Heart right ventricle (tissue), 16 donors: Measurements from ENCODE around the gene IL1R1. TPM values are rescaled to one million over a fixed set of nuclear protein-coding genes. Genes with fewer than 3 reads are reported as not detected.

Experiments used
- ATAC-seq, 8 donors: fragments of 200-7000 bp; cut with Tn5 transposase; one replicate each; pipeline ENCODE4 v1.9.1; 2020; ENCODE audit warnings: mild to moderate bottlenecking in 8 of 8, moderate library complexity in 8 of 8, moderate number of reproducible peaks in 1 of 8
- DNase-seq, 2 donors: peaks; one replicate each; pipeline ENCODE4 v3.0.0-alpha.2; 2020
- H3K27ac ChIP-seq, 10 donors: fragments of 200-600 bp; sonication (generic) in 2 of 10; one replicate each; pipeline versions ENCODE4 v1.5.0 to v1.8.0; 2020 to 2022; ENCODE audit warnings: mild to moderate bottlenecking in 3 of 10
- H3K27me3 ChIP-seq, 7 donors: fragments of 200-600 bp; one replicate each; pipeline ENCODE4 v1.8.0; 2021 to 2022; ENCODE audit warnings: mild to moderate bottlenecking in 2 of 7
- H3K36me3 ChIP-seq, 9 donors: fragments of 200-600 bp; sonication (generic) in 1 of 9; one replicate each; pipeline versions ENCODE4 v1.5.0 to v1.8.0; 2020 to 2022; ENCODE audit warnings: mild to moderate bottlenecking in 2 of 9
- H3K4me1 ChIP-seq, 9 donors: fragments of 200-600 bp; sonication (generic) in 1 of 9; one replicate each; pipeline versions ENCODE4 v1.5.0 to v1.8.0; 2020 to 2022; ENCODE audit warnings: mild to moderate bottlenecking in 4 of 9
- H3K4me3 ChIP-seq, 10 donors: fragments of 200-600 bp; sonication (generic) in 2 of 10; one replicate each; pipeline versions ENCODE4 v1.5.0 to v1.8.0; 2020 to 2022; ENCODE audit warnings: mild to moderate bottlenecking in 7 of 10, moderate library complexity in 2 of 10
- H3K9me3 ChIP-seq, 11 donors: fragments of 200-600 bp in 10 of 11; sonication (generic) in 2 of 11; one replicate each; pipeline versions ENCODE4 v1.5.0 to v1.8.0; 2013 to 2022; ENCODE audit warnings: mild to moderate bottlenecking in 2 of 11, control low read depth in 1 of 11, moderate library complexity in 1 of 11
- WGBS, 2 donors: extraction: QIAGEN DNeasy Blood & Tissue Kit; methylation state at CpG; one replicate each; pipeline ENCODE4 v1.1.7; 2013; ENCODE audit warnings: inconsistent platforms in 1 of 2; 5-methylcytosine and 5-hydroxymethylcytosine counted together
- intact Hi-C, 10 donors: fragments of 100-400 bp; cut with DNase I; formaldehyde crosslinking; loops; one replicate each; pipeline versions ENCODE4 v1.11.1 to v1.14.2; 2022
- polyA plus RNA-seq, 2 donors: library from polyadenylated mRNA; stranded (reverse); fragments of 200-250 nt; gene quantifications; one replicate each; pipeline ENCODE4 v1.2.3, GENCODE V29; 2013
- total RNA-seq, 10 donors: library from RNA; stranded (reverse); fragmentation: NEBNext Ultra II Directional in 3 of 10; extraction: Animal tissue kit (Norgen Biotek cat#: 25700) in 3 of 10; gene quantifications; one replicate each; pipeline versions ENCODE4 v1.2.1 to v1.2.4, GENCODE V29; 2021 to 2023
- TF ChIP-seq, protein P1 (sequence below), 9 donors: fragments of 200-600 bp; sonication (generic) in 2 of 9; IDR thresholded peaks; one replicate each; pipeline versions ENCODE4 v1.5.0 to v1.8.0; 2021 to 2022; ENCODE audit warnings: antibody characterized with exemption in 9 of 9, mild to moderate bottlenecking in 5 of 9, moderate library complexity in 1 of 9
- donor health status: Arrhythmogenic right ventricular cardiomyopathy.
- donor health status: ischemic (EF 13 %, LVEDD 7.1; RV severe dilation, severe dysfunction).
- donor health status: healthy with polysubstance abuse.
- donor health status: DM: no; HTN: yes; CAD: no.
- donor health status: DM: no; HTN: no; CAD: no.
- donor health status: ischemic (EF 25% LVEDD 6.9; RV normal size, moderate dysfunction).
- donor health status: ischemic (EF 25% LVEDD 5.7; RV mildly dilated, moderate dysfunction).
- donor health status: healthy.
- donor health status: DM: yes; HTN: yes; CAD: no.
- donor health status: Ischemic cardiomyopathy.
- donor health status: ischemic (EF 35%, LVEDD 5.7; RV mildly dilated, moderate dysfunction).
- donor health status: nonischemic (EF 11% LVEDD 7.7; RV severe dilation, severe dysfunction).
- donor health status: DM: yes; HTN: yes; CAD: no.
- donor health status: PGD.
- donor health status: ischemic (EF 29% LVEDD 5.4; RV normal size, mild dysfunction).
- donor health status: nonischemic (EF 23%, LVEDD 6.1; RV moderate dilation, normal function).

IL1R1 gene
- total and polyA plus RNA-seq, 12 donors: 5.7 to 47.0 (median 18.6) TPM

DNA sequence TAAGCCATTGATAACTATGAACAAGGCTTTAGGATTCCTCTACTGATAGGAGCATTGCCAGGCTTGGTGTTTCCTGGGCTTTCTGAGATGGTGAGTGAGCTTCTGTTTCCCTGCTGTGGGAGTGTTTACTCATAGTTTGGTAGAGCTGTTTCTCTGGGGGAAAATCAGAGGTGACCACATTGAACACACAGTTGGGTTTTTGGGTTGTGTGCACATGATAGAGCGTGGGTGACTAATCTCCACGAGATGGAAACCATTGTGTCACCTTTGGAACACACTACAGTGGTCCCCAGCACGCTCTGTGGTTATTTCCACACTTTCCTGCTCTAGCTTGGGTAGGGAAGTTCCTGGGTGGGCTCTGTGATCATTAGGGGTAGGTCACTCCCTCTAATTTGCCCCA lies 5.4 kb downstream of the IL1R1 start:
- peaks cover 0 to 49% (median 5%) of the 10 kb centered on the region in 9 donors for H3K36me3 ChIP-seq
- intact Hi-C loops: loop anchor here in 2 of 10 donors (10.0 kb wide), 2 partner anchors 63 to 83 kb away; no protein-coding TSS in a partner anchor
- H3K4me3 ChIP-seq: no peak overlapping the region
- H3K9me3 ChIP-seq: peaks cover 0 to 49% (median 16%) of the 10 kb centered on the region in 11 donors
- TF ChIP-seq, protein P1, sequence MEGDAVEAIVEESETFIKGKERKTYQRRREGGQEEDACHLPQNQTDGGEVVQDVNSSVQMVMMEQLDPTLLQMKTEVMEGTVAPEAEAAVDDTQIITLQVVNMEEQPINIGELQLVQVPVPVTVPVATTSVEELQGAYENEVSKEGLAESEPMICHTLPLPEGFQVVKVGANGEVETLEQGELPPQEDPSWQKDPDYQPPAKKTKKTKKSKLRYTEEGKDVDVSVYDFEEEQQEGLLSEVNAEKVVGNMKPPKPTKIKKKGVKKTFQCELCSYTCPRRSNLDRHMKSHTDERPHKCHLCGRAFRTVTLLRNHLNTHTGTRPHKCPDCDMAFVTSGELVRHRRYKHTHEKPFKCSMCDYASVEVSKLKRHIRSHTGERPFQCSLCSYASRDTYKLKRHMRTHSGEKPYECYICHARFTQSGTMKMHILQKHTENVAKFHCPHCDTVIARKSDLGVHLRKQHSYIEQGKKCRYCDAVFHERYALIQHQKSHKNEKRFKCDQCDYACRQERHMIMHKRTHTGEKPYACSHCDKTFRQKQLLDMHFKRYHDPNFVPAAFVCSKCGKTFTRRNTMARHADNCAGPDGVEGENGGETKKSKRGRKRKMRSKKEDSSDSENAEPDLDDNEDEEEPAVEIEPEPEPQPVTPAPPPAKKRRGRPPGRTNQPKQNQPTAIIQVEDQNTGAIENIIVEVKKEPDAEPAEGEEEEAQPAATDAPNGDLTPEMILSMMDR (IDR thresholded peaks at IDR 0.05): no peak
- no peak for DNase-seq
- 79 to 82% methylated on average over 3 of the region's 3 CpGs for WGBS, 2 donors
- H3K27ac ChIP-seq: peak overlapping the region in 2 of 10 donors; percentile 30 to 55
- H3K27me3 ChIP-seq: no peaks in the 10 kb centered on the region
- H3K4me1 ChIP-seq: peaks cover 4 to 50% (median 20%) of the 10 kb centered on the region in 9 donors
- peak in 1 of 8 donors; percentile 36 for ATAC-seq

DNA sequence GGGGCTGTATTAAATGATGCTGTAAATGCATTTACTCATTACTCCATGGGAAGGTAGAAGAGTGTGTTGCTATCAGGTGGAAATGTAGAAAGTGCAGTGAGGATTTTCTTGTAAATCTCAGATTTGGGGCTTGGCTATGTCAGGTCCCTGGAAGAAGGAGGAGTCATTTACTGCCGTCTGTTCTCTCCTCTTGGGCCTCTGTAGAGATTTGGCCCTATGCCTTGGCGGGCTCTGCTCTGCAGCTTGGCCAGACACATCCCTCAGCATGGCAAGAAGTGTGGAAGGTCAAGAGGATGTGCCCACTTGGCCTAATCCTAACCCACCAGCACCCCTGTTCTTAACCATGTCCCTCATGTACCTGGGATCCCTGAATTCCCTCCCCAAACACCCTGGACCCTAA lies 6.7 kb downstream of the IL1R1 start:
- peak overlapping the region in 4 of 10 donors; percentile 7 to 71 (median 62) for H3K27ac ChIP-seq

GRCh38 chr2:102149644-102150455 lies 7.3 kb downstream of the IL1R1 start:
- intact Hi-C loops: loop anchor here in 2 of 10 donors (10.0 kb wide), 2 partner anchors 65 to 85 kb away; no protein-coding TSS in a partner anchor
- Histone ChIP-seq H3K36me3 (peaks cover 0 to 57% (median 5%) of the 10 kb centered on the region in 9 donors), H3K4me3 (no peak overlapping the region), H3K27me3 (no peaks in the 10 kb centered on the region), H3K4me1 (peaks cover 4 to 38% (median 18%) of the 10 kb centered on the region in 9 donors), H3K27ac (peak overlapping the region in 6 of 10 donors; percentile 7 to 71 (median 32)), H3K9me3 (peaks cover 0 to 47% (median 16%) of the 10 kb centered on the region in 11 donors)
- WGBS, 2 donors: 81 to 84% methylated on average over 9 of the region's 9 CpGs
- DNase-seq (no peak), ATAC-seq (peak in 4 of 8 donors; percentile 15 to 38 (median 32))
- TF ChIP-seq, protein P1 (IDR thresholded peaks at IDR 0.05): no peak

More for the DNA sequence above, 6.7 kb downstream of the IL1R1 start:
- Histone ChIP-seq H3K36me3 (peaks cover 0 to 57% (median 5%) of the 10 kb centered on the region in 9 donors), H3K27me3 (no peaks in the 10 kb centered on the region), H3K4me1 (peaks cover 4 to 39% (median 20%) of the 10 kb centered on the region in 9 donors), H3K9me3 (peaks cover 0 to 48% (median 16%) of the 10 kb centered on the region in 11 donors), H3K4me3 (no peak overlapping the region)
- intact Hi-C loops: loop anchor here in 2 of 10 donors (10.0 kb wide), 2 partner anchors 64 to 84 kb away; no protein-coding TSS in a partner anchor
- WGBS, 2 donors: 61 to 80% methylated on average over 2 of the region's 2 CpGs
- TF ChIP-seq, protein P1 (IDR thresholded peaks at IDR 0.05): no peak
- ATAC-seq (no peak), DNase-seq (no peak)

DNA sequence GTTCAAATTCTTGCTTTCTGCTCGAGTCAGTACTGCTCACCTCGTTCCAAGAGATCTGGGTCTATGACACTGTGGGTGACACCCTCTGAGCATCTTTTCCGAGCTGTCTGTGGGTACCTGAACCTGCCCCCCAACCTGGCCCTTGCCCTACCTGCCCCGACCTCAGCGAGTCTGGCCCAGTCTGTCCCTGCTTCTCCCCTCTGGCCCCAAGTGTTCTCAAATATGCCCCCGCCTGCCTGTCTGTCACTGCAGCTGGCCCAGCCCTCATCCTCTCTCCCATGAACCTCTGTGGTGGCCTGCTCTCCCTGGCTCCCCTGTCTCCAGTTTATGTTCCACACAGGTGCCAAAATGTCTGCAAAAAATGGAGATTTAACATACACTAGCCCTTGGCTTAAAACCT lies 11.8 kb downstream of the IL1R1 start:
- Histone ChIP-seq H3K4me1 (peaks cover 4 to 41% (median 23%) of the 10 kb centered on the region in 9 donors), H3K27me3 (no peaks in the 10 kb centered on the region), H3K27ac (no peak overlapping the region), H3K9me3 (peaks cover 0 to 5% (median 0%) of the 10 kb centered on the region in 11 donors), H3K36me3 (peaks cover 0 to 75% (median 7%) of the 10 kb centered on the region in 9 donors), H3K4me3 (no peak overlapping the region)
- WGBS, 2 donors: 93 to 97% methylated on average over 6 of the region's 6 CpGs
- DNase-seq: no peak
- intact Hi-C loops: no loop called here
- TF ChIP-seq, protein P1 (IDR thresholded peaks at IDR 0.05): no peak
- no peak for ATAC-seq
